HEK293 (cell line): Measurements from ENCODE around the gene ITGA2.

Experiments
- CTCF ChIA-PET: fragments of 350-600 bp; formaldehyde crosslinking; extraction: SDS; loops from one replicate; lab custom pipeline; 2021; ENCODE audit warnings: antibody characterized with exemption; lab: Yijun Ruan, JAX
- POLR2A ChIA-PET: fragments of 300-600 bp; formaldehyde crosslinking; extraction: SDS; loops from one replicate; lab custom pipeline; 2020; ENCODE audit warnings: antibody characterized with exemption, inconsistent platforms; lab: Yijun Ruan, JAX
- H3K27ac ChIP-seq: fragments of 200-500 bp; sonication (Bioruptor generic); 2 replicates; pipeline ENCODE4 v1.5.1; 2014; ENCODE audit warnings: low read depth, low read length, control low read depth, inconsistent platforms; ENCODE audit errors: extremely low read depth
- H3K36me3 ChIP-seq, 2 experiments: fragments of 200-500 bp in 1 of 2; sonication (Bioruptor generic) in 1 of 2; 1 replicate in 1 of 2; 2 replicates in 1 of 2; pipeline ENCODE4 v1.5.1; 2014 to 2017; ENCODE audit warnings: inconsistent platforms in 2 of 2, low read length in 2 of 2; ENCODE audit not compliant: control insufficient read depth in 2 of 2, insufficient read depth in 1 of 2
- H3K4me1 ChIP-seq: fragments of 200-500 bp; sonication (Bioruptor generic); 2 replicates; pipeline ENCODE4 v1.5.1; 2014; ENCODE audit warnings: mild to moderate bottlenecking, low read length, inconsistent platforms; ENCODE audit not compliant: control insufficient read depth, insufficient read depth
- H3K4me3 ChIP-seq: 2 replicates; pipeline ENCODE4 v1.5.1; 2011; ENCODE audit warnings: low read depth, mild to moderate bottlenecking, control low read depth, low read length, moderate library complexity
- H3K9me3 ChIP-seq: fragments of 200-500 bp; sonication (Bioruptor generic); 2 replicates; pipeline ENCODE4 v1.5.1; 2014; ENCODE audit warnings: low read depth, low read length, inconsistent platforms; ENCODE audit not compliant: control insufficient read depth, insufficient read depth
- AEBP2 ChIP-seq: fragments of 450-650 bp; formaldehyde crosslinking; IDR thresholded peaks from 2 replicates; pipeline ENCODE4 v1.5.1; 2016; ENCODE audit warnings: missing biosample characterization, missing genetic modification characterization, borderline replicate concordance
- GLI4 ChIP-seq: fragments of 450-650 bp; formaldehyde crosslinking; IDR thresholded peaks from 2 replicates; pipeline ENCODE4 v1.5.1; 2016; ENCODE audit warnings: missing biosample characterization, missing genetic modification characterization
- GLIS2 ChIP-seq: fragments of 450-650 bp; formaldehyde crosslinking; IDR thresholded peaks from 2 replicates; pipeline ENCODE4 v1.5.1; 2016; ENCODE audit warnings: missing biosample characterization, missing genetic modification characterization
- MEIS1 ChIP-seq: sonication (generic); formaldehyde crosslinking; IDR thresholded peaks from 2 replicates; pipeline ENCODE4 v1.8.1; 2022; ENCODE audit warnings: missing genetic modification reagents, mild to moderate bottlenecking, borderline replicate concordance
- OSR2 ChIP-seq: fragments of 450-650 bp; formaldehyde crosslinking; IDR thresholded peaks from 2 replicates; pipeline ENCODE4 v1.5.1; 2016; ENCODE audit warnings: missing biosample characterization, missing genetic modification characterization
- PRDM1 ChIP-seq: fragments of 450-650 bp; formaldehyde crosslinking; IDR thresholded peaks from 2 replicates; pipeline ENCODE4; 2016; ENCODE audit warnings: missing biosample characterization, missing genetic modification characterization
- PRDM4 ChIP-seq: fragments of 450-650 bp; formaldehyde crosslinking; IDR thresholded peaks from 2 replicates; pipeline ENCODE4 v1.5.1; 2017; ENCODE audit warnings: missing biosample characterization, missing genetic modification characterization
- SP2 ChIP-seq: fragments of 450-650 bp; formaldehyde crosslinking; IDR thresholded peaks from 2 replicates; pipeline ENCODE4 v1.5.1; 2016; ENCODE audit warnings: missing biosample characterization, missing genetic modification characterization
- YY1 ChIP-seq: fragments of 450-650 bp; formaldehyde crosslinking; IDR thresholded peaks from 2 replicates; pipeline ENCODE4 v1.5.1; 2018; ENCODE audit warnings: missing biosample characterization, missing genetic modification characterization
- ZBTB20 ChIP-seq: fragments of 450-650 bp; formaldehyde crosslinking; IDR thresholded peaks from 2 replicates; pipeline ENCODE4 v1.5.1; 2016; ENCODE audit warnings: missing biosample characterization, missing genetic modification characterization
- ZBTB44 ChIP-seq: fragments of 450-650 bp; IDR thresholded peaks from 2 replicates; pipeline ENCODE4 v1.5.1; 2018; ENCODE audit warnings: missing biosample characterization, mild to moderate bottlenecking, missing genetic modification characterization
- ZBTB8A ChIP-seq: fragments of 450-650 bp; formaldehyde crosslinking; IDR thresholded peaks from 2 replicates; pipeline ENCODE4 v1.5.1; 2016; ENCODE audit warnings: missing biosample characterization, missing genetic modification characterization
- ZFP37 ChIP-seq: fragments of 450-650 bp; formaldehyde crosslinking; IDR thresholded peaks from 2 replicates; pipeline ENCODE4 v1.5.1; 2016; ENCODE audit warnings: missing biosample characterization, missing genetic modification characterization
- ZNF184 ChIP-seq: fragments of 450-650 bp; IDR thresholded peaks from 2 replicates; pipeline ENCODE4 v1.5.1; 2018; ENCODE audit warnings: missing biosample characterization, mild to moderate bottlenecking, missing genetic modification characterization
- ZNF214 ChIP-seq: fragments of 450-650 bp; formaldehyde crosslinking; IDR thresholded peaks from 2 replicates; pipeline ENCODE4 v1.5.1; 2017; ENCODE audit warnings: missing biosample characterization, mild to moderate bottlenecking, missing genetic modification characterization, borderline replicate concordance
- ZNF26 ChIP-seq: fragments of 450-650 bp; formaldehyde crosslinking; IDR thresholded peaks from 2 replicates; pipeline ENCODE4 v1.5.1; 2016; ENCODE audit warnings: missing biosample characterization, missing genetic modification characterization
- ZNF266 ChIP-seq: fragments of 450-650 bp; formaldehyde crosslinking; IDR thresholded peaks from 2 replicates; pipeline ENCODE4 v1.5.1; 2016; ENCODE audit warnings: missing biosample characterization, missing genetic modification characterization, low read depth
- ZNF37A ChIP-seq: fragments of 450-650 bp; IDR thresholded peaks from 2 replicates; pipeline ENCODE4 v1.5.1; 2018; ENCODE audit warnings: missing biosample characterization, missing genetic modification characterization
- ZNF510 ChIP-seq: fragments of 450-650 bp; formaldehyde crosslinking; IDR thresholded peaks from 2 replicates; pipeline ENCODE4 v1.5.1; 2018; ENCODE audit warnings: mild to moderate bottlenecking, missing genetic modification characterization, missing biosample characterization; ENCODE audit not compliant: insufficient replicate concordance
- ZNF571 ChIP-seq: fragments of 450-650 bp; formaldehyde crosslinking; IDR thresholded peaks from 2 replicates; pipeline ENCODE4 v1.5.0; 2017; ENCODE audit warnings: missing biosample characterization, missing genetic modification characterization
- ZNF580 ChIP-seq: fragments of 450-650 bp; formaldehyde crosslinking; IDR thresholded peaks from 2 replicates; pipeline ENCODE4 v1.5.1; 2016; ENCODE audit warnings: missing biosample characterization, missing genetic modification characterization
- ZNF629 ChIP-seq: fragments of 450-650 bp; formaldehyde crosslinking; IDR thresholded peaks from 2 replicates; pipeline ENCODE4 v1.5.1; 2017; ENCODE audit warnings: missing biosample characterization, missing genetic modification characterization
- ZNF658 ChIP-seq: fragments of 450-650 bp; formaldehyde crosslinking; IDR thresholded peaks from 2 replicates; pipeline ENCODE4; 2016; ENCODE audit warnings: missing biosample characterization, missing genetic modification characterization
- ZNF677 ChIP-seq: fragments of 450-650 bp; IDR thresholded peaks from 2 replicates; pipeline ENCODE4 v1.5.0; 2018; ENCODE audit warnings: missing biosample characterization, mild to moderate bottlenecking, missing genetic modification characterization, moderate library complexity
- ZNF830 ChIP-seq: fragments of 450-650 bp; IDR thresholded peaks from 2 replicates; pipeline ENCODE4 v1.5.0; 2018; ENCODE audit warnings: missing biosample characterization, missing genetic modification characterization, low read depth, mild to moderate bottlenecking, moderate library complexity
- ZSCAN18 ChIP-seq: fragments of 450-650 bp; formaldehyde crosslinking; IDR thresholded peaks from 2 replicates; pipeline ENCODE4 v1.5.1; 2016; ENCODE audit warnings: missing biosample characterization, missing genetic modification characterization

Gene ITGA2

GRCh38 chr5:52998552-52999313 is 9.6 kb downstream of the ITGA2 start:
- Histone ChIP-seq H3K4me1 (no peaks in the 10 kb centered on the region), H3K9me3 (no peaks in the 10 kb centered on the region), H3K27ac (no peak overlapping the region), H3K4me3 (no peak overlapping the region), H3K36me3 (no peaks in the 10 kb centered on the region)
- POLR2A ChIA-PET, result no interaction called here
- TF ChIP-seq GLI4 (tag by site-specific recombination) (no peak), PRDM4 (no peak), ZBTB44 (tag by site-specific recombination) (no peak), ZNF510 (no peak), SP2 (tag by site-specific recombination) (no peak), ZFP37 (tag by site-specific recombination) (no peak), ZNF580 (no peak), ZNF677 (tag by site-specific recombination) (no peak), GLIS2 (tag by site-specific recombination) (no peak), PRDM1 (tag by site-specific recombination) (no peak), ZBTB8A (tag by site-specific recombination) (no peak), OSR2 (tag by site-specific recombination) (no peak), ZBTB20 (tag by site-specific recombination) (no peak), ZNF830 (tag by site-specific recombination) (no peak), ZSCAN18 (no peak), ZNF266 (tag by site-specific recombination) (no peak)
- CTCF ChIA-PET, result interaction anchor here (0.6 to 1.5 kb wide), 5 partner anchors 45 to 1614 kb away, joined by 3 to 5 read pairs (median 3); no protein-coding TSS in a partner anchor

GRCh38 chr5:52999344-52999949 is 10.3 kb downstream of the ITGA2 start:
- H3K9me3 ChIP-seq, result no peaks in the 10 kb centered on the region
- ChIA-PET CTCF (interaction anchor here (0.6 to 1.5 kb wide), 3 partner anchors 46 to 80 kb away, joined by 3 to 5 read pairs (median 4); no protein-coding TSS in a partner anchor), POLR2A (no interaction called here)
- no peak for TF ChIP-seq MEIS1 (CRISPR knock-in tag)
- TF ChIP-seq ZNF658, result no peak
- TF ChIP-seq ZNF26, result no peak
- no peak for TF ChIP-seq ZNF214 (tag by site-specific recombination)
- TF ChIP-seq ZNF37A (tag by site-specific recombination), result no peak
- no peak for TF ChIP-seq YY1
- TF ChIP-seq ZNF629 (tag by site-specific recombination), result no peak
- no peak for TF ChIP-seq ZNF184 (tag by site-specific recombination)
- no peak for TF ChIP-seq ZNF571 (tag by site-specific recombination)
- no peak for TF ChIP-seq AEBP2
- no peak overlapping the region for H3K4me3 ChIP-seq
- no peak overlapping the region for H3K27ac ChIP-seq
- H3K4me1 ChIP-seq, result no peaks in the 10 kb centered on the region
- no peaks in the 10 kb centered on the region for H3K36me3 ChIP-seq
